GM12878 (cell line): ENCODE data around the gene MKNK1. TPM values are rescaled to one million over a fixed set of nuclear protein-coding genes. Genes with fewer than 3 reads are reported as not detected.

Experiments
- ATAC-seq: fragments of 200-7000 bp; cut with Tn5 transposase; 3 replicates; pipeline ENCODE4 v1.9.1; 2020; ENCODE audit warnings: mild to moderate bottlenecking, moderate library complexity
- BruUV-seq: library from RNA; stranded (reverse); fragments of 400-500 nt; replicated peaks from 2 replicates; lab custom pipeline; 2021; lab: Mats Ljungman, UMichigan
- CTCF ChIA-PET: fragments of 300-600 bp; sonication (Branson Sonifier 250); formaldehyde crosslinking; extraction: SDS; loops from one replicate; lab custom pipeline; 2021; ENCODE audit warnings: inconsistent platforms; lab: Yijun Ruan, JAX
- POLR2A ChIA-PET: fragments of 350-600 bp; formaldehyde crosslinking; extraction: SDS; loops from one replicate; lab custom pipeline; 2021; ENCODE audit warnings: inconsistent platforms; lab: Charles Lee
- RAD21 ChIA-PET: fragments of 300-600 bp; sonication (Branson Sonifier 250); formaldehyde crosslinking; loops from one replicate; lab custom pipeline; 2023; ENCODE audit warnings: antibody characterized with exemption; ENCODE audit not compliant: unreplicated experiment; lab: Charles Lee
- SMC1A ChIA-PET: fragments of 300-600 bp; sonication (Branson Sonifier 250); formaldehyde crosslinking; loops from one replicate; lab custom pipeline; 2023; ENCODE audit not compliant: unreplicated experiment, uncharacterized antibody; lab: Charles Lee
- DNase-seq: peaks from one replicate; pipeline ENCODE4 v3.0.0-alpha.2; 2011; ENCODE audit warnings: low read depth, low spot score
- FAIRE-seq: peaks from 3 replicates; lab custom pipeline; 2011; peaks lifted over from hg19 to GRCh38; lab: Jason Lieb, UNC
- H2AFZ ChIP-seq: 2 replicates; pipeline ENCODE4 v1.6.0; 2011; ENCODE audit warnings: low read depth, low read length, control low read depth; ENCODE audit not compliant: control insufficient read depth
- H3K27ac ChIP-seq: 2 replicates; pipeline ENCODE4 v1.5.1; 2011; ENCODE audit warnings: control low read depth; ENCODE audit not compliant: control insufficient read depth, insufficient read depth
- H3K27me3 ChIP-seq, 2 experiments: replicated peaks in 1 of 2; 2 replicates each; pipeline versions ENCODE4 v1.6.0 to v1.6.1; 2011; ENCODE audit warnings: low read length in 1 of 2; ENCODE audit not compliant: control insufficient read depth in 2 of 2, insufficient read depth in 2 of 2
- H3K36me3 ChIP-seq, 2 experiments: 2 replicates each; pipeline ENCODE4 v1.5.1; 2011; ENCODE audit warnings: low read length in 1 of 2; ENCODE audit not compliant: control insufficient read depth in 2 of 2, insufficient read depth in 2 of 2
- H3K4me1 ChIP-seq: 2 replicates; pipeline ENCODE4 v1.6.1; 2011; ENCODE audit warnings: mild to moderate bottlenecking, low read length, moderate library complexity, mixed read lengths; ENCODE audit not compliant: control insufficient read depth, insufficient read depth
- H3K4me2 ChIP-seq: 2 replicates; pipeline ENCODE4 v1.6.0; 2011; ENCODE audit warnings: control low read depth; ENCODE audit not compliant: control insufficient read depth, insufficient read depth
- H3K4me3 ChIP-seq: fragments of 200-600 bp; sonication (generic); 2 replicates; pipeline ENCODE4 v1.5.1; 2016
- H3K79me2 ChIP-seq: 2 replicates; pipeline ENCODE4 v1.6.0; 2011; ENCODE audit warnings: low read length; ENCODE audit not compliant: control insufficient read depth, insufficient read depth
- H3K9ac ChIP-seq: 2 replicates; pipeline ENCODE4 v1.8.0; 2011; ENCODE audit warnings: low read length, control low read depth, mixed read lengths; ENCODE audit not compliant: control insufficient read depth, insufficient read depth
- H3K9me3 ChIP-seq: replicated peaks from 3 replicates; pipeline ENCODE4 v1.5.1; 2011; ENCODE audit warnings: mild to moderate bottlenecking, low read length; ENCODE audit not compliant: control insufficient read depth, insufficient read depth
- H4K20me1 ChIP-seq: 2 replicates; pipeline ENCODE4 v1.6.0; 2011; ENCODE audit not compliant: control insufficient read depth, insufficient read depth
- GATAD2B ChIP-seq: fragments of 450-650 bp; conservative IDR thresholded peaks from 2 replicates; pipeline ENCODE4 v1.6.1; 2017; ENCODE audit warnings: low read depth, mild to moderate bottlenecking, moderate library complexity
- ZNF687 ChIP-seq: fragments of 450-650 bp; IDR thresholded peaks from 2 replicates; pipeline ENCODE4 v1.6.1; 2017; ENCODE audit warnings: mild to moderate bottlenecking, moderate library complexity
- WGBS: methylation state at CpG from one replicate; pipeline ENCODE4 v1.1.6; 2016; ENCODE audit warnings: low lambda C conversion rate; ENCODE audit not compliant: insufficient replicate concordance, insufficient coverage; ENCODE audit errors: missing lambda C conversion rate; 5-methylcytosine and 5-hydroxymethylcytosine counted together
- in situ Hi-C: fragments of 300-500 bp; cut with MboI; formaldehyde crosslinking; loops from 9 replicates; pipeline ENCODE4 v1.14.3; 2018; ENCODE audit warnings: mixed read lengths
- intact Hi-C: fragments of 100-400 bp; cut with micrococcal nuclease; formaldehyde crosslinking; loops from one replicate; pipeline ENCODE4 v1.14.2; 2022; ENCODE audit not compliant: unreplicated experiment
- polyA plus RNA-seq, 11 experiments: library from polyadenylated mRNA; depleted of rRNA in 4 of 11; unstranded in 6 of 11; stranded (reverse) in 5 of 11; fragments of >200 nt; fragmentation: Nextera tagmentation in 4 of 11; fragmentation: Illumina TruSeq in 1 of 11; extraction: Ambion mirVana in 4 of 11; extraction: Trizol in 1 of 11; gene quantifications; 1 replicate in 1 of 11; 2 replicates in 10 of 11; pipeline versions ENCODE4 v1.2.1 to v1.2.3, GENCODE V29; 2011 to 2016; ENCODE audit warnings: inconsistent platforms in 2 of 11, missing spikeins in 2 of 11, low read depth in 1 of 11
- total RNA-seq, 4 experiments: library from RNA; depleted of rRNA in 3 of 4; stranded (reverse); fragments of >200 nt in 3 of 4; fragmentation: Illumina TruSeq in 1 of 4; extraction: Trizol in 1 of 4; gene quantifications; 2 replicates each; pipeline versions ENCODE4 v1.2.1 to v1.2.3, GENCODE V29; 2013 to 2021

Gene MKNK1
- total and polyA plus RNA-seq, 10 of the 15 experiments (the other 5 are each of a cell fraction or from before 2014, with no cell fraction given), result 13.7 to 29.9 (median 26.5) TPM

DNA sequence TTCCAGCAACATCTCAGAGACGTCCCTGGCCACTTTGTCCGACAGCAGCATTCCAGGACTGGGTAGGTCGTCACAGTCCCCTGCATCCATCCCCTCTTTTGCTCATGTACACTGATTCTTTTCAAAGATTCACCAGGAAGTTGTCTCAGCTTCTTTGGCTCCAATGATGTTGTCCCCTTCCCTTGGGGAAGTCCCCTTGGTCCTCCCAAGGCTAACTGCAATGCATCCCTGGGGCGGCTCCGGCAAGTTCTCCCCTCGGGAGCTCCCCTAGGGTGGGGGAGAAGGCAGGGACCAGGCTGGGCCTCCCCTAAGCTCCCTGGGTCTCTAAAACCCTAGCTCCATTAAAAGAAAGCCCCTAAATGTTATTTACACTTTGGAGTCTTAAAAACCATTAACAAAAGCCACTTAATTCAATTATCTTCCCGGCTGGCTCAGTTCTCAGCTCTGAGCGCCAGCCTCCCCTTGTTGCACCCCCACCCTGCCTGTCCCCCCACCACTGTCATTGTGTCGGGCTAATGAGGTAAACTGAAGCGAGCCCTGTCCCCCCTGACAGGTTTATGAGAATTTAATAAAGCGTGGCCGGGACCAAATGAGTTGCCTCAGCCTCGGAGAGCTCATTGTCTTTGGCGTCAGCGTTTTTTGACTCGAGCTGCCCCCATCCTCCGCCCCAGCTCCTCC is 77.9 kb downstream of the MKNK1 start:
- Histone ChIP-seq H3K4me3 (no peak overlapping the region), H3K4me2 (no peak overlapping the region), H3K27me3 (peaks cover 0 to 3% of the 10 kb centered on the region in 2 experiments; a peak in 1 of 4 replicates), H2AFZ (no peak overlapping the region), H3K36me3 (no peaks in the 10 kb centered on the region), H3K4me1 (peaks cover 12% of the 10 kb centered on the region), H3K79me2 (no peaks in the 10 kb centered on the region), H3K9ac (no peak overlapping the region), H3K9me3 (no peaks in the 10 kb centered on the region), H4K20me1 (no peaks in the 10 kb centered on the region), H3K27ac (no peak overlapping the region)
- CTCF ChIA-PET, result interaction anchor here (0.6 to 6.9 kb wide), 17 partner anchors 8 to 180 kb away, joined by 3 to 93 read pairs (median 6); partner anchors contain the start of gene KNCN
- POLR2A ChIA-PET, result no interaction called here
- no peak for DNase-seq
- no TSS peak for BruUV-seq
- SMC1A ChIA-PET, result interaction anchor here (1.1 to 4.2 kb wide), 7 partner anchors 19 to 79 kb away, joined by 3 to 18 read pairs (median 5); no protein-coding TSS in a partner anchor
- in situ Hi-C loops (loop anchor here (5.0 kb wide), 2 partner anchors 49 to 79 kb away; no protein-coding TSS in a partner anchor), intact Hi-C loops (no loop called here)
- no peak for FAIRE-seq
- TF ChIP-seq GATAD2B (no peak), ZNF687 (no peak)
- RAD21 ChIA-PET, result interaction anchor here (1.4 to 5.3 kb wide), 5 partner anchors 38 to 80 kb away, joined by 7 to 29 read pairs (median 15); no protein-coding TSS in a partner anchor
- 27% methylated on average over 14 of the region's 17 CpGs for WGBS
- ATAC-seq, result no peak
